GM18505 (cell line): ENCODE measurements around the gene EPM2AIP1.
"Not testable (repeated sequence)": the region's sequence is repeated elsewhere in the genome, so short reads cannot be mapped to it uniquely, and the experiment has no call there.

Experiments
- ATAC-seq: cut with Tn5 transposase; IDR thresholded peaks from one replicate; pipeline ENCODE4 v1.9.1; 2021; ENCODE audit not compliant: unreplicated experiment
- POLR2A ChIP-seq: IDR thresholded peaks from 4 replicates; pipeline ENCODE4 v1.6.1; 2011; ENCODE audit warnings: borderline replicate concordance; ENCODE audit not compliant: insufficient read depth, insufficient read length; ENCODE audit errors: extremely low read depth

Gene EPM2AIP1

DNA sequence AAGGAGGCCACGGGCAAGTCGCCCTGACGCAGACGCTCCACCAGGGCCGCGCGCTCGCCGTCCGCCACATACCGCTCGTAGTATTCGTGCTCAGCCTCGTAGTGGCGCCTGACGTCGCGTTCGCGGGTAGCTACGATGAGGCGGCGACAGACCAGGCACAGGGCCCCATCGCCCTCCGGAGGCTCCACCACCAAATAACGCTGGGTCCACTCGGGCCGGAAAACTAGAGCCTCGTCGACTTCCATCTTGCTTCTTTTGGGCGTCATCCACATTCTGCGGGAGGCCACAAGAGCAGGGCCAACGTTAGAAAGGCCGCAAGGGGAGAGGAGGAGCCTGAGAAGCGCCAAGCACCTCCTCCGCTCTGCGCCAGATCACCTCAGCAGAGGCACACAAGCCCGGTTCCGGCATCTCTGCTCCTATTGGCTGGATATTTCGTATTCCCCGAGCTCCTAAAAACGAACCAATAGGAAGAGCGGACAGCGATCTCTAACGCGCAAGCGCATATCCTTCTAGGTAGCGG lies at the start of gene EPM2AIP1:
EPM2AIP1 (minus strand) TSS at position 326 of the 520 bp plus-strand sequence; CDS start at position 272, 54 bp downstream.
- TF ChIP-seq POLR2A: peak; percentile 92
- ATAC-seq: peak; percentile 87

DNA sequence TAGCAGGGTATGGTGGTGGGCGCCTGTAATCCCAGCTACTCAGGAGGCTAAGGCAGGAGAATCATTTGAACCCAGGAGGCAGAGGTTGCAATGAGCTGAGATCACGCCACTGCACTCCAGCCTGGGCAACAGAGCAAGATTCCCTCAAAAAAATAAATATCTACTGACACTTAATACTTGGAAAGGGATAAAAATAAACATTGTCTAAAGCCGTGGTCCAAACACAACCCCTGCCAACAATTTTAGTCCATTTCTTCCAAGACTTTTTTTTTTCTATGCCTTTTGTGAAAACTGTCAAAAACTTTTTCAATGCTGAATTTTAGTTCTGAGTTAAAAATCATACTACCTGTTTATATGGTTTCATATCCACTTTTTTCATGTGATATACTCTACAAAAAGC lies 49.8 kb upstream of the EPM2AIP1 start:
- ATAC-seq: not testable (repeated sequence)

DNA sequence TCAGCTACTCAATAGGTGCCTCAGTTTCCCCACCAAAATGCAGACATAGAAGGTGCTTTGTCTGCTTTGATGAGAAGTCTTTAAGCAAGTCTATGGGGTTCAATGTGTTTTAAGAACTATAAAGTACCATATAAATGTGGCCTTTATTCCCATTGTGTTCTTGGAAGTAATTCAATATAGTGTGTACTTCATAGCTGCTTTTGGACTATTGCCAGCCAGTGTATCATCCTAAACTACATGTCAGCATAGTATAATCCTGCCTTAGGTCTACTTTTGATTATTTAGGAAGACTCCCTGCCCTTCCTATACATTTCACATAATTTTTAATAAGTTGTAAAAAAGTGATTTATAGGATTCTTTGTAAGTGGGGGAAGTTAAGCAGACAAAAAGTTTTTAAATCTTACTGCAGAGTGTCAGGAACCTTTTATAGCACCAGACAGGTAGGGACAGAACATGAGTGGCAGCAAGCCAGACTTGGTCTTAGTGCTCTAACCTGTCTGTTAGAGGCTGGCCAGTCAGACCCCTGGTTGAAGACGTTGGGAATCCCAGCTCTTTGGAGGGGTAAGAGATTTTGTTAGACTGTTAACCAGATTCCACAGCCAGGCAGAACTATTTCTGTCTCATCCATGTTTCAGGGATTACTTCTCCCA lies 48.7 kb upstream of the EPM2AIP1 start:
- TF ChIP-seq POLR2A: no peak
- ATAC-seq: no peak

DNA sequence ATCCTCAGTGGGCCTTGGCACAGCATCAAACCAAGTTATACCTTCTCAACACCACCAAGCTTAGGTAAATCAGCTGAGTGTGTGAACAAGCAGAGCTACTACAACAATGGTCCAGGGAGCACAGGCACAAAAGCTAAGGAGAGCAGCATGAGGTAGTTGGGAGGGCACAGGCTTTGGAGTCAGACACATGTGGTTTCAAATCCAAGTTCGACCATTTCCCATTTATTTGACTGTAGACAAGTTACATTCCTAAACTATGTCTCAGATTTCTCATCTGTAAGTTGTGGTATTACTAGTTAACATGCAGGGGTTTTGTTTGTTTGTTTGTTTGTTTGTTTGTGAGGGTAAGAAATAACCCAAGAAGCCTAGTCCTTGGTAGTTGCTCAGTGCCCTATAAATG lies 47.3 kb upstream of the EPM2AIP1 start:
- no peak for ATAC-seq
- no peak for TF ChIP-seq POLR2A

DNA sequence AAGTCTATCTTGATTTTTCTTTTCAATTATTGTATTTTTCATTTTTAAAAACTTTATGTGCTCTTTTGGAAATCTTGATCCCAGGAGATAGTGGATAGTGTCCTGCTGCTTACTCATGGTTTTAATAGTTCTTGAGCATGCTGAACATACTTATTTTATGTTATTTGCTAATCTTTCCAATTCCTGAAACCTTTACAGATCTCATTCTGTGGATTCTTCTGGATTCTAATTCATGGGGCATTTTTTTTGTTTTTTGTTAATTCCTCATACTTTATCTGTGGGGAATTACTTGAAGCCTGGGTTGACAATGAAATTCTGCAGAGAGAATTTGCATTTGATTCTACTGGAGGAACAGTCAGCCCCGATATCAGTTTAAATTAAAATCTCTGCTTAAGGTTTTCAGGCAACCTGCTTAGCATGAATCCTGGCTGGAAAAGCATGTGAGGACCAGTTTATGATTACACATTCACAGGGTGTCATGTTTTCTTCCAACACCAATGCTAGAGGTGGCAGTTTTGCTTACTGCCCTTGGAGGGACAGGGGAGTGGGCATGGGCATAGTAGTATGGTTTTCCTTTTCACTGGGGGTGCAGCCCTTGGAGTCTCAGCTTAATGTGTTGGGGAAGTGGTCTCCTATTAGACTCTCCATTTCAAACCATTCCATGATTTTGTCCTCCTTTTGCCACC lies 46.4 kb upstream of the EPM2AIP1 start:
- TF ChIP-seq POLR2A: no peak
- ATAC-seq: no peak

DNA sequence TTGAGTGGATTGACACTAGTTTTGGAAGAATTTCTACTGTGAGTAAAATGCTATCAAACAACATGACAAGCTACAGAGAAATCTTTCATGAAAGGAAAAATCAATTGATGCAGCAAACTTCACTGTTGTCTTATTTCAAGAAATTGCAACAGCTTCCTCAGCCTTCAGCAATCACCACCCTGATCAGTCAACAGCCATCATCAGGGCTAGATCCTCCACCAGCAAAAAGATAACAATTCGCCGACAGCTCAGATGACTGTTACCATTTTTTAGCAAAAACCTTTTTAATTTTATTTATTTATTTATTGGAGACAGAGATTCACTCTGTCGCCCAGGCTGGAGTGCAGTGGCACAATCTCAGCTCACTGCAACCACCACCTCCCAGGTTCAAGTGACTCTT lies 44.4 kb upstream of the EPM2AIP1 start:
- ATAC-seq: no peak
- TF ChIP-seq POLR2A: no peak

DNA sequence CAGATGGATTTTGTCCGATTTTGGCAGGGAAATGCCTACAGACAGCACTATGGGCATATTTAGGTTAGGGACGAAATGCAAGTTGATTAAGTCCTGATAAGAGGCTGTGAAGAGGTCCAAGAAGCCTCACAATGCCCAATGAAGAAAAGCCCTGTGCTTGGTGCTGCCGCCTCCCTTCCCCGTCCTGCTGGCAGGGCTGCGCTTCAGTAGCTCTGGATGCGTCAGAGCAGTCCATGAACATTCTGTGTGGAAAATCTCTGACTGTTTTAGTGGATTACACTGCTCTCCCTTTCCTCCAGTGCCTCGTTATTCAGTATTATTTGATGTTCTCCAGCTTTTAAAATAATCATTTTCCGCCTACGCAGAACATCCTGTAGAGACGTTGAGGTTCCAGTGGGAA lies 40.0 kb upstream of the EPM2AIP1 start:
- TF ChIP-seq POLR2A: no peak

DNA sequence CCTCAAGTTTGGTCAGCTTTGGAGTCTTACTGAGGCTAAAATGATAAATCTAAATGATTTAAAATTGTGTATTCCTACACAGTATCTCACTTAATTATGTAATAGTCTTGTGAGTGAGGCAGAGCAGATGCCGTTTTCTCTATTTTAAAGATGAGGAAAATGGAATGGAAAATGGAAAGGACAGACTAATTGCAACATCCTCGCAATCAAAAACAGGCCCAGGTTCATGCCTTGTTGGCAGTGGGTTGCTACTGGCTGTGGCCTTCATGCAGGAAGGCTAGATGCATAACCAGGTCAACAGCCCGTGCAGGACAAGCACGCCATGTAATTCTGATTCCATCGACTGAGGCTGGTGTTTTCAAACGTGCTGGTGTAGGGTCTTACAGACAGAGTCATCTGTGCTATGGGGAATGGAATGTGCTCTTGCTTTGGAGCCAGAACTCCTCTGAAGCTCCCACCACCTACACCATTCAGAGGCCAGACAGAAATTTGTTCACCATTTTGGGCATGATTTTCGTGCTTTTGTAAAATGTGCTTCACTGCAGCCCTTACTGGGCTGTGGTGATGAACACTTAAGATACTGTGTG lies 38.3 kb upstream of the EPM2AIP1 start:
- no peak for TF ChIP-seq POLR2A
- ATAC-seq: no peak

More for the DNA sequence above, 40.0 kb upstream of the EPM2AIP1 start:
- ATAC-seq: no peak

DNA sequence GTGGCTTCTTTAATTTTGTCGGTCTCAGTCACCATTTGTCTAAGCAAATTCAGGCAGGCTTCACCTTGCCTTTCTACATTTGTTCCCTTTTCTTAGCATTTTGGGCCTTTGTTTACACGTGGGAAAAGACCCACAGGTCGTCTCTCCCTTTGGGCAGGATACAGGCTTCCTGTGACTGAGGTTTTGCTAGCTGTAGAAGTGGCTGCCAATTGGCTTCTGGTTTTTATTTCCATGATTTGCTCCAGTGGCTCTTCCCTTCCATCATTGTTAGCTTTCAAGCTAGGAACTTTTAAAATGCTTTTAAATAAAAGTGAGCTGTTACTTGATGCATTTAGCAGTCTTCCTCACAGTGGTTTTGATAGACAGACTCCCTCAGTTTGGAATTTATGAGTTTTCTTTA lies 37.7 kb upstream of the EPM2AIP1 start:
- no peak for ATAC-seq
- no peak for TF ChIP-seq POLR2A

DNA sequence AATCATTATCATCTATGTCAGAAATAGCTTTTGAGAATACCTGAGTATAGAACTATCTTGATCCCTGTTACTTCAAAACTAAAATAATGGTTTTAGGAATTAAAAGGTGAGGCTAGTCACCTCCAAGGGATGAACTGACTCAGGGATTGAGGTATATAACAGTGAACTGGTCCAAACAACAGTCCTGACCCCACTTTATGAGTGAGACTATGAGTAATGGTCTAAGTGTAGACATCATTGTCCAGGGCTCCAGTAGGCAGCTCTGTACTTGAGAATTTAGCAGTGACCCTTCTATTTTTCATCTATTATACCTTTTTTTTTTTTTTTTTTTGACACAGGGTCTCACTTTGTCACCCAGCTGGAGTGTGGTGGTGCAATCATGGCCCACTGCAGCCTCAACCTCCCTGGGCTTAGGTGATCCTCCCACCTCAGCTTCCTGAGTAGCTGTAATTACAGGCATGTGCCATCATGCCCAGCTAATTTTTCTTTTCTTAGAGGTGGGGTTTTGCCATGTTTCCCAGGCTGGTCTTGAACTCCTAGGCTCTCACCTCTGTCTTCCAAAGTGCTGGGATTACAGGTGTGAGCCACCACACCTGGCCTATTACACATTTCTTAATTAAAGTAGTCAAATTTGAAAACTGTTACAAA lies 36.7 kb upstream of the EPM2AIP1 start:
- TF ChIP-seq POLR2A: no peak
- no peak for ATAC-seq

DNA sequence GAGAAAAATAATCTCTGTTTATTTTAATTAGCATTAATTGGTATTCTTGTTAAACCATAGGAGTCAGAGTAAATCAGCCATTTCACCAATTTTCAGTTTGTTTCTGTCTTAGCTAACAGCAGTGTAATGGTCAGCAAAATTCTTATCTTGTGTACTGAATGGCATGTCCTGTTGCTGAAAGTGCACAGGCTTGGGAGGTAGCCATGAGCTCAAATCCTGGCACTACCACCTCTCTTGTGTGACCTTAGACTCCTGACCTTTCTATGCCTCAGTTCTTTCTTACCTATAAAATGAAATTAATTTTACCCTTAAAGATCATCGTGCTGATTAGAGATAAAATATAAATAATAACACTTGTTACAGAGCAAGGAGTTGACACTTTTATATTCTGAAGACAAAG lies 36.2 kb upstream of the EPM2AIP1 start:
- no peak for ATAC-seq
- TF ChIP-seq POLR2A: no peak

DNA sequence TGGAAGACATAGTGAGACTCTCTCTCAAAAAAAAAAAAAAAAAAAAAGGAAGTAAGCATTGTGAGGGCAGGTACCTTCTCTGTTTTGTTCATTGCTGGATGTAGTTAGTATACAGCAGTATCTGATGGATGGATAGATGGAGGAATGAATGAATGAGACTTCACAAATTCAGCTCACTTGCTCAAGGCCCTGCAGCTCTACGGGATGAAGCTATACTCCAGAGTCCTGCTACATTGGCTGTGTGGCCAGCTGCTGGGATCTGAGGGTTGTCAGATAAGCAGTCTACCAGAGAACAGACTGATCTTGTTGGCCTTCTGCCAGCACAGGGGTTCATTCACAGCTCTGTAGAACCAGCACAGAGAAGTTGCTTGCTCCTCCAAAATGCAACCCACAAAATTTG lies 35.4 kb upstream of the EPM2AIP1 start:
- no peak for TF ChIP-seq POLR2A
- no peak for ATAC-seq

DNA sequence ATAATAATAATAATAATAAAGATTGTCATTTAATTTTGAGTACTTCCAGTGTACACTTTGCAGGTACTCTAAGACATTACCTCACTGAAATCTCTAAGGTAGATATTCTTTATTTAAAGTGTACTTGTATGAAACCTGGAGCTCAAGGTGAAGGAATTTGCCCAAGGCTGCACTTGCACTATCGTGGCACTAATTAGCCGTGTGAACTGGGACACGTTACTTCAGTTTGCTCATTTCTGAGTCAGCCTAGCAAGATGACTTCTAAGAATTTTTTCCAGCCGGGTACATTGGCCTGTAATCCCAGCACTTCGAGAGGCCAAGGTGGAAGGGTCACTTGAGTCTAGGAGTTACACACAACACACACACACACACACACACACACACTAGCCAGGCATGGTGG lies 33.9 kb upstream of the EPM2AIP1 start:
- no peak for ATAC-seq
- TF ChIP-seq POLR2A: no peak

DNA sequence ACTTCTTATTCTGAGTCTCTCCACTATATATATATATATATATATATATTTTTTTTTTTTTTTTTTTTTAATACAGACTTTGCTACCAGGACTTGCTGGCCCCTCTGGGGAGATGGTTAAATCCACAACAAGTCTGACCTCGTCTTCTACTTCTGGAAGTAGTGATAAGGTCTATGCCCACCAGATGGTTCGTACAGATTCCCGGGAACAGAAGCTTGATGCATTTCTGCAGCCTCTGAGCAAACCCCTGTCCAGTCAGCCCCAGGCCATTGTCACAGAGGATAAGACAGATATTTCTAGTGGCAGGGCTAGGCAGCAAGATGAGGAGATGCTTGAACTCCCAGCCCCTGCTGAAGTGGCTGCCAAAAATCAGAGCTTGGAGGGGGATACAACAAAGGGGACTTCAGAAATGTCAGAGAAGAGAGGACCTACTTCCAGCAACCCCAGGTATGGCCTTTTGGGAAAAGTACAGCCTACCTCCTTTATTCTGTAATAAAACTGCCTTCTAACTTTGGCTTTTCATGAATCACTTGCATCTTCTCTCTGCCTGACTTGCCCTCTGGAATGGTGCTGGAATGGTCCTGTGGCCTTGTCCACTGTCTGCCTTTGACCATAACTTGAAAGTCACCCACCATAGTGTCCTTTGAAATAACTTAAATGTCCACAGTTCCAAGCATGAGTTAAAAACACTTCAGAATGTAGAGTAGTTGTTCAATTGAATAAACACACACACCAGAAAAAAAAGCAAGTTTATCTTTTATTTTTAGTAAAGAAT lies 32.8 kb upstream of the EPM2AIP1 start:
- ATAC-seq: no peak
- no peak for TF ChIP-seq POLR2A
